Cerebellar nuclear complex (tissue), 1 donor: ENCODE measurements around the gene TBX15.

Source experiments
- DNase-seq, 2 experiments: peaks; one replicate each; lab custom pipeline; 2025; lab: John Stamatoyannopoulos, UW

TBX15 gene

GRCh38 chr1:118984722-118985639, 3.2 kb downstream of the TBX15 start:
- DNase-seq: no peak

- DNase-seq: no peak
Observed at GRCh38 chr1:118984086-118984721, 3.9 kb downstream of the TBX15 start.

- DNase-seq: no peak
Observed at GRCh38 chr1:118983558-118984041, 4.5 kb downstream of the TBX15 start.

GRCh38 chr1:118982821-118983557, 5.2 kb downstream of the TBX15 start:
- no peak for DNase-seq

GRCh38 chr1:118982266-118982665, 5.9 kb downstream of the TBX15 start:
- DNase-seq: no peak

GRCh38 chr1:118981436-118981835, 6.7 kb downstream of the TBX15 start:
- DNase-seq: no peak

GRCh38 chr1:118979754-118980575, 8.2 kb downstream of the TBX15 start:
- no peak for DNase-seq

GRCh38 chr1:118978914-118979701, 9.0 kb downstream of the TBX15 start:
- DNase-seq: no peak

GRCh38 chr1:118977600-118977999, 10.5 kb downstream of the TBX15 start:
- no peak for DNase-seq

GRCh38 chr1:118974661-118975060, 13.5 kb downstream of the TBX15 start:
- no peak for DNase-seq

- no peak for DNase-seq
Observed at GRCh38 chr1:118973531-118974137, 14.5 kb downstream of the TBX15 start.

GRCh38 chr1:118973032-118973431, 15.1 kb downstream of the TBX15 start:
- DNase-seq: no peak

GRCh38 chr1:118970451-118970850, 17.7 kb downstream of the TBX15 start:
- no peak for DNase-seq

GRCh38 chr1:118963456-118964430, 24.4 kb downstream of the TBX15 start:
- DNase-seq: no peak

GRCh38 chr1:118963138-118963455, 25.0 kb downstream of the TBX15 start:
- DNase-seq: no peak

- no peak for DNase-seq
Observed at GRCh38 chr1:118961156-118961555, 27.0 kb downstream of the TBX15 start.

GRCh38 chr1:118960567-118961136, 27.5 kb downstream of the TBX15 start:
- no peak for DNase-seq

GRCh38 chr1:118960026-118960561, 28.0 kb downstream of the TBX15 start:
- DNase-seq: no peak
